GM19193 (cell line): ENCODE measurements around the gene TUT7.

ENCODE experiments used
- POLR2A ChIP-seq: IDR thresholded peaks from 4 replicates; pipeline ENCODE4 v1.6.1; 2011; ENCODE audit not compliant: insufficient read depth, insufficient read length; ENCODE audit errors: extremely low read depth

Gene TUT7

GRCh38 chr9:86354011-86354817 lies at the start of gene TUT7:
TSS of gene TUT7 (minus strand) at chr9:86354410. CDS start at chr9:86353199, 1,211 bp downstream.
- peak; percentile 71 for TF ChIP-seq POLR2A

- TF ChIP-seq POLR2A = no peak
Observed at GRCh38 chr9:86402591-86402990, 48.4 kb upstream of the TUT7 start.

- TF ChIP-seq POLR2A = no peak
Observed at GRCh38 chr9:86396412-86396811, 42.2 kb upstream of the TUT7 start.

- TF ChIP-seq POLR2A = no peak
Observed at GRCh38 chr9:86389628-86390027, 35.4 kb upstream of the TUT7 start.

GRCh38 chr9:86387376-86387775 lies 33.2 kb upstream of the TUT7 start:
- no peak for TF ChIP-seq POLR2A

- TF ChIP-seq POLR2A = no peak
Observed at GRCh38 chr9:86376016-86376415, 21.8 kb upstream of the TUT7 start.

- TF ChIP-seq POLR2A = no peak
Observed at GRCh38 chr9:86369810-86370209, 15.6 kb upstream of the TUT7 start.

GRCh38 chr9:86368871-86369521 lies 14.8 kb upstream of the TUT7 start:
- no peak for TF ChIP-seq POLR2A

DNA sequence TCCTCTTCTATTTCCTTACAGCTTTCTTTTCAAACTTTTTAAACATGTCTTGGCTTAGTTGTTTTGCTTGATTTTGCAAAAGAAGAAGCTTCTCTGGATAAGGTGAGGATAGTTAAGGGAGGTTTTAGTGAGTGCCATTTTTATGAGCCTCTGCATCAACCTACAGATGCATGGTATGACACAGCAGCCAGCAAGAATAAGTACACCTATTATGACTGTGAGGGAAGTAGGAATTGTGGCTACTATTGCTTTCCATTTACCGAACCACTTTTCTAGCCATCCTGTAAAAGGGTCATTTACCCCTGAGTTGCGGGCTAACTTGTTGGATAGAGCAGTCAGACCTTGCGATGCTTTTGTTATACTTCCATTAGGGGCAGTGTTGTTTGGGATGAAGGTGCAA lies 7.0 kb upstream of the TUT7 start:
- TF ChIP-seq POLR2A = no peak

DNA sequence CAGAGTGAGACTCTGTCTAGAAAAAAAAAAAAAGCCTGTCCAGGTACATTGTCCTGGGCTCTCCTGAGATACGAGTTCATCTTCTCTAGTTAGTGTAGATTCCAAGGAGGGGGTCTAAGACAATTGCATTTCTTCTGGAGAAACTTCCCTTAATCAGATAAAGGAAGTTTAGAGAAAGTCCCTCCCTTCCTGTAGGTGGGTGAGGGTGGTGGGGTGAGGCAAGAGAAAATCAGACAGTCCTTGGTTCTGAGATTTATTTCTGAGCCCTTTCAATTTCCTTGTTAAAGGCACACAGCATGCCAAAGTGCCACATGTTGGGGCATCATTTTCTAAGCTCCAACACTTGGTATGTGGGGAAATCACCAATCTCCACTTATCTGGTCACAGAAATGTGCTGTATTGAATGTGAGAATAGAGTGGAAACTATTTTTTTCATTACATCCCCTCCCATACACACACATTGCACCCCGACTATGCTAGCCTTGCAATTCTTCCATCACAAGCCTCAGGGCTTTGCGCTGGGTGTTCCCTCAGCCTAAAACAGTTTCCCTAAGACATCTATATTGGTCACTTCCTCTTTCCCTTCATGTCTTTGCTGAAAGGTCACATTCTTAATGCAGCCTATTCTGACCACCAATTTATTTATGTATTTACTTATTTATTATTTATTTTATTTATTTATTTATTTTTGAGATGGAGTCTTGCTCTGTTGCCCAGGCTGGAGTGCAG lies 5.1 kb upstream of the TUT7 start:
- no peak for TF ChIP-seq POLR2A

- TF ChIP-seq POLR2A = no peak
Observed at GRCh38 chr9:86356871-86357866, 3.0 kb upstream of the TUT7 start.

GRCh38 chr9:86355814-86356213 lies 1.6 kb upstream of the TUT7 start:
- TF ChIP-seq POLR2A = no peak

DNA sequence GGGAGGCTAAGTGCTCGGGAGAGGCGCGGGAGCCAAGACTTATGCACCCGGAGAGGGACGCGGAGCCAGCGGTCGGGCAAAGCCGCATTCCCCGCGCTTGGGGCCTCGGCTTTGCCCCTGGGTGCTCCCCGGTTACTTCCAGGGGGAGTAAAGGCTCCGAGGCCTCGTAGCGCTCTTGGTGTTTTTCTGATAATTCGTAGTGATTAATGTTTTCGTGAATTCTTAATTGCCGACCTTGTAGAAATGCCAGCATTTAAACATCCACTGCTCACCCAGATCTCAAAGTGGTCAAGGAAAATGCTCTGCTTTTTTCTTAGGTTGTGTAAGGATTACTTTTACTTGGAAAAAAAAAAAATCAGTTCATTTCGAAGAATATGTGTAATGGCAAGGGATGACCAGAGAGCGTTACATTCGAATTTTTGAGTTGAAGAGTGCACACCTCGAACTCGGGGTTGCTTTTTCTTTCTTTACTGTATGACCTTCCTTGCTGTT lies 654 bp upstream of the TUT7 start:
- TF ChIP-seq POLR2A = no peak

DNA sequence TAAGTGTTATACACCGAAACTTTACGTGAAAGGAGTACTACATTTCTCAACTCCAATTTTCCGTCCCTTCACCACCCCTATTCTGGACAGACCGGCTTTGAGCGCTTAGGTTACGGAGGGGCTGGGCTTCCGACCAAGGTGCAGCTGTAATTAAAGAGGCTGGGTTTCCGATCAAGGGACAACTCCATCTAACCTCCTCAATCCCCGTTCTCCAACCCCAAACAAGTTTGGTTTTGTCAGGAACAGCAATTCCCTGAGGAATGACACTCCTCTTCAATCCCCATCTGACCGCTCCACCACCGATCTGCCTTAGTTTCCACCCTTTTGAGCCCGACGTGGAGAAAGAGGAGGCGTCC lies 577 bp downstream of the TUT7 start:
- TF ChIP-seq POLR2A = no peak
